Stimulated activated CD8-positive, alpha-beta memory T cell treated with anti-CD3 and anti-CD28 coated beads, Interleukin-2, amount 100 ng/mL, for 48 hours (primary cell): ENCODE data around the gene PLOD2.
"Not testable (repeated sequence)": the region's sequence is repeated elsewhere in the genome, so short reads cannot be mapped to it uniquely, and the experiment has no call there.

ENCODE experiments used
- DNase-seq, 2 donors: peaks; one replicate each; pipeline ENCODE4 v3.0.0-alpha.2; 2020; ENCODE audit warnings: low read depth in 2 of 2

The PLOD2 gene

GRCh38 chr3:146138902-146139301 lies 22.1 kb downstream of the PLOD2 start:
- no peak for DNase-seq

- DNase-seq: no peak
Observed at GRCh38 chr3:146136647-146137046, 24.3 kb downstream of the PLOD2 start.

- no peak for DNase-seq
Observed at GRCh38 chr3:146134348-146135117, 26.5 kb downstream of the PLOD2 start.

GRCh38 chr3:146133441-146133840 lies 27.5 kb downstream of the PLOD2 start:
- no peak for DNase-seq

- no peak for DNase-seq
Observed at GRCh38 chr3:146131616-146132410, 29.2 kb downstream of the PLOD2 start.

- no peak for DNase-seq
Observed at GRCh38 chr3:146130881-146131371, 30.1 kb downstream of the PLOD2 start.

- no peak for DNase-seq
Observed at GRCh38 chr3:146129750-146130149, 31.2 kb downstream of the PLOD2 start.

- no peak for DNase-seq
Observed at GRCh38 chr3:146128939-146129338, 32.0 kb downstream of the PLOD2 start.

GRCh38 chr3:146128179-146128578 lies 32.8 kb downstream of the PLOD2 start:
- no peak for DNase-seq

GRCh38 chr3:146125951-146126350 lies 35.0 kb downstream of the PLOD2 start:
- DNase-seq: no peak

- DNase-seq: no peak
Observed at GRCh38 chr3:146124126-146124801, 36.7 kb downstream of the PLOD2 start.

- no peak for DNase-seq
Observed at GRCh38 chr3:146117406-146118285, 43.3 kb downstream of the PLOD2 start.

- no peak for DNase-seq
Observed at GRCh38 chr3:146115619-146116018, 45.4 kb downstream of the PLOD2 start.

GRCh38 chr3:146113804-146114203 lies 47.2 kb downstream of the PLOD2 start:
- not testable (repeated sequence) for DNase-seq

GRCh38 chr3:146111337-146111736 lies 49.6 kb downstream of the PLOD2 start:
- no peak for DNase-seq

- no peak for DNase-seq
Observed at GRCh38 chr3:146110161-146110560, 50.8 kb downstream of the PLOD2 start.

- no peak for DNase-seq
Observed at GRCh38 chr3:146106986-146107385, 54.0 kb downstream of the PLOD2 start.

- no peak for DNase-seq
Observed at GRCh38 chr3:146104068-146104467, 56.9 kb downstream of the PLOD2 start.

GRCh38 chr3:146102885-146103284 lies 58.1 kb downstream of the PLOD2 start:
- DNase-seq: no peak

- no peak for DNase-seq
Observed at GRCh38 chr3:146101538-146101937, 59.4 kb downstream of the PLOD2 start.

- no peak for DNase-seq
Observed at GRCh38 chr3:146100825-146101444, 60.0 kb downstream of the PLOD2 start.
